GM12872 (cell line): ENCODE data around the gene RIPK3.

ENCODE experiments used
- CTCF ChIP-seq: IDR thresholded peaks from 3 replicates; pipeline ENCODE4 v1.5.1; 2011; ENCODE audit warnings: low read depth, mild to moderate bottlenecking, low read length, moderate library complexity; ENCODE audit not compliant: insufficient read depth

Gene RIPK3

GRCh38 chr14:24323341-24323740 is 16.4 kb downstream of the RIPK3 start:
- TF ChIP-seq CTCF: no peak

DNA sequence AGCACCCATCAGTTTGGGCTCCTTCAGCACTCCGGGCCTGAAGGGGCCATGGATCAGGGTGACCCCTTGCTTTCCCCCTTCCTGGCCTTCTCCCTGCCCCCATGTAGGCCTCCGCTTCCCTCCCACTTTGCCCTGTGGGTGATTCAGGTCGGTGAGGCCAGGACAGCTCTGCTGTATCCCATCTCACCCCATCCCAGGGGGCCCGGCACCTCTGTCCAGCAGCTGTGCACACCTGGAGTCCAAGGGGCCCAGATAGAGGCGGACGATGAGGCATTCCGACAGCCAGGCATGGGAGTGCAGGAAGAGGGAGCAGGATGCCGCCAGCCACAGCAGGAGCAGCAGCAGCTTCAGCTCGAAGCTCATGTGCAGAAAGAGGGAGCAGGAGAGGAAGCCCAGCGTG is 17.1 kb downstream of the RIPK3 start:
- no peak for TF ChIP-seq CTCF

DNA sequence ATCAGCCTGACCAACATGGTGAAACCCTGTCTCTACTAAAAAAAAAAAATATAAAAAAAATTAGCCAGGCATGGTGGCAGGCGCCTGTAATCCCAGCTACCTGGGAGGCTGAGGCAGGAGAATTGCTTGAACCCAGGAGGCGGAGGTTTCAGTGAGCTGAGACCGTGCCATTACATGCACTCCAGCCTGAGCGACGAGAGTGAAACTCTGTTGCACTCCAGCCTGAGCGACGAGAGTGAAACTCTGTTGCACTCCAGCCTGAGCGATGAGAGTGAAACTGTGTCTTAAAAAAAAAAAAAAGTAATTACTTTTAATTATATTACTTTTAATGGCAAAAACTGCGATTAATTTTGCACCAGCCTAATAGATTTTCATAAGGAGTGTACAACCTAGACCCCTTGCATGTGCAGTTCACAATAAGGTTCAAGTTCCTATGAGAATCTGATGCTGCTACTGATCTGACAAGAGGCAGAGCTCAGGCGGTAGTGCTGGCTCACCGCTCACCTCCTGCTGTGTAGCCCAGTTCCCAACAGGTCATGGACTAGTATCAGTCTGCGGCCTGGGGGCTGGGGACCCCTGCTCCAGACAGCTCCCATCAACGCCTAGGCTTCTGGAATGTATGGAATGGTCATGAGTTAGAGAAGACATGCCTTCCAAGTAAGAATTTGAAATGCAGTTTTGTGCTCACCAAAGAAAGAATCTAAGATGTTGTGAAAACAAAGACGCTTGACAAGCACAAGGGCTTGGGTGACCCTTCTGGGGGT is 18.4 kb downstream of the RIPK3 start:
- no peak for TF ChIP-seq CTCF

DNA sequence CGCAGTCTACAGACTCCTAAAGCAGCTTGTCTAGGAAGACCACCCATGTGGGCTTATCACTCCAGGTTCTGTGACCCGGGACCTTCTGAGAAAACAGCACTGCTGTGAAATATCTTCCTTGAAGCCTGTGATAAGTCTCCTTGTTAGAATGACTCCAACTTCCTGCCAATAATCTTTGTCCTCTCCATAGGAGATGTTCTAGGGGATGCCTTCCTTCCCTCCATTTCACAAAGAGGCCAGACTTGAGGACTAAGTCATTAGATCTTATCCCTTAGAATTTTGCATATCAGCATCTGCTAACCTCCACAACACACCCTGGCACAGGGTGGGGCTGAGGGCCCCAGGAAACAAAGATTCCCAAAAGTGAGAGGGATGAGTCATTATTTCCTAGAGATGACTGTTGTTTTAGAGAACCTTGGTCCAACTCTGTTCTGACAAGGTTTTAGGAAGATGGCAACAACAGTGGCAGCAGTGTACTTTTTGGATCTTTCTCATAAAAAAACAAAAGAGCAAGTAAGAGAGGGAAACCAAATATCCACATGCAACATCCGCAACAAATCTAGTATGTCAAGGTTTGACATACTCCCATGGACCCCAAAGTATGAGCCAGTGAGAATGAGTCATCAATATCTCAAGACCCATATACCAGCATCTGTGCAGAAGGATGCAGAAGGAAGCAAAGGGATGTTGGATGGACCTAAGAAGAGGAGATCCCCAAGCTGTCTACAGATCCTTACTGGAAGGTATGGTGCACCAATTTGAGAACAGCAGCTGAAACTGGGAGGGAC is 22.5 kb downstream of the RIPK3 start:
- TF ChIP-seq CTCF: no peak

GRCh38 chr14:24316597-24316950 is 23.2 kb downstream of the RIPK3 start:
- TF ChIP-seq CTCF: no peak

DNA sequence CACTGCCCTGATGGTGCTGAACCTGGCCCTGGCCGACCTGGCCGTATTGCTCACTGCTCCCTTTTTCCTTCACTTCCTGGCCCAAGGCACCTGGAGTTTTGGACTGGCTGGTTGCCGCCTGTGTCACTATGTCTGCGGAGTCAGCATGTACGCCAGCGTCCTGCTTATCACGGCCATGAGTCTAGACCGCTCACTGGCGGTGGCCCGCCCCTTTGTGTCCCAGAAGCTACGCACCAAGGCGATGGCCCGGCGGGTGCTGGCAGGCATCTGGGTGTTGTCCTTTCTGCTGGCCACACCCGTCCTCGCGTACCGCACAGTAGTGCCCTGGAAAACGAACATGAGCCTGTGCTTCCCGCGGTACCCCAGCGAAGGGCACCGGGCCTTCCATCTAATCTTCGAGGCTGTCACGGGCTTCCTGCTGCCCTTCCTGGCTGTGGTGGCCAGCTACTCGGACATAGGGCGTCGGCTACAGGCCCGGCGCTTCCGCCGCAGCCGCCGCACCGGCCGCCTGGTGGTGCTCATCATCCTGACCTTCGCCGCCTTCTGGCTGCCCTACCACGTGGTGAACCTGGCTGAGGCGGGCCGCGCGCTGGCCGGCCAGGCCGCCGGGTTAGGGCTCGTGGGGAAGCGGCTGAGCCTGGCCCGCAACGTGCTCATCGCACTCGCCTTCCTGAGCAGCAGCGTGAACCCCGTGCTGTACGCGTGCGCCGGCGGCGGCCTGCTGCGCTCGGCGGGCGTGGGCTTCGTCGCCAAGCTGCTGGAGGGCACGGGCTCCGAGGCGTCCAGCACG is 23.8 kb downstream of the RIPK3 start:
- TF ChIP-seq CTCF: no peak

DNA sequence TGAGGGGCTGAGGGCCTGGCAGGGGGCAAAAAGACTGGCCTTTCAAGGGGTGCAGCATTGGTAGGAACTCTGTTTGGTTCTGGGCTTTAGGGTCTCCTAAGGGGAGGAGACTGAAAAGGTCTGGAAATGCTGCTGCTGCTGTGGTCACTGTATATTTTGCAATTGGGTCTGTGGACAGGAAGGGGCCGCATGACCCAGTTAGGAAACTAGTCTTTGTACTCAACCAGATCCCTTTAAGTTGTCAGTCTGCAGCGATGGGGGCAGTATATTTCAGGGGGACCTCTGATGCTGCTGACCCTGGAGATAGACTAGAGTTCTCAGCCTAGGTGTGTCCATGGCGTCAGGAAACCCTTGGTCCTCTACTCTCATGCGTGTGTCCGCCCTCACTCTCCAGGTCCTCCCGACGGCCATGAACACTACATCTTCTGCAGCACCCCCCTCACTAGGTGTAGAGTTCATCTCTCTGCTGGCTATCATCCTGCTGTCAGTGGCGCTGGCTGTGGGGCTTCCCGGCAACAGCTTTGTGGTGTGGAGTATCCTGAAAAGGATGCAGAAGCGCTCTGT is 24.5 kb downstream of the RIPK3 start:
- TF ChIP-seq CTCF: no peak
